ENCODE data around the gene GAL3ST1. TPM values are rescaled to one million over a fixed set of nuclear protein-coding genes. Genes with fewer than 3 reads are reported as not detected.
A peak's percentile ranks its signal among the peaks of the same experiment; 100 is the strongest.

GAL3ST1 gene
- total RNA-seq, 1 donor: not detected

- TF ChIP-seq CTCF (IDR thresholded peaks at IDR 0.05; ENCODE audit: insufficient read depth, low read length): no peak
- no peak overlapping the region for H3K4me3 ChIP-seq (ENCODE audit: low read depth, low read length)
- no peak for DNase-seq (ENCODE audit: low read depth)
Measured at GRCh38 chr22:30611197-30611596, 36.7 kb upstream of the GAL3ST1 start.

- no peak for TF ChIP-seq CTCF (IDR thresholded peaks at IDR 0.05; ENCODE audit: insufficient read depth, low read length)
- no peak for DNase-seq (ENCODE audit: low read depth)
- no peak overlapping the region for H3K4me3 ChIP-seq (ENCODE audit: low read depth, low read length)
Measured at GRCh38 chr22:30610299-30610698, 35.8 kb upstream of the GAL3ST1 start.

- TF ChIP-seq CTCF (IDR thresholded peaks at IDR 0.05; ENCODE audit: insufficient read depth, low read length): no peak
- H3K4me3 ChIP-seq (ENCODE audit: low read depth, low read length): no peak overlapping the region
- DNase-seq (ENCODE audit: low read depth): peak; percentile 77
Measured at GRCh38 chr22:30609260-30610185, 35.1 kb upstream of the GAL3ST1 start.

- no peak for DNase-seq (ENCODE audit: low read depth)
- H3K4me3 ChIP-seq (ENCODE audit: low read depth, low read length): no peak overlapping the region
- TF ChIP-seq CTCF (IDR thresholded peaks at IDR 0.05; ENCODE audit: insufficient read depth, low read length): no peak
Measured at GRCh38 chr22:30607939-30608338, 33.5 kb upstream of the GAL3ST1 start.

- DNase-seq (ENCODE audit: low read depth): no peak
- no peak for TF ChIP-seq CTCF (IDR thresholded peaks at IDR 0.05; ENCODE audit: insufficient read depth, low read length)
- peak overlapping the region; percentile 67 for H3K4me3 ChIP-seq (ENCODE audit: low read depth, low read length)
Measured at GRCh38 chr22:30607300-30607930, 33.0 kb upstream of the GAL3ST1 start.

- peak within 1 kb of the TSS; percentile 67 for H3K4me3 ChIP-seq (ENCODE audit: low read depth, low read length)
- peak; percentile 59 for DNase-seq (ENCODE audit: low read depth)
- TF ChIP-seq CTCF (IDR thresholded peaks at IDR 0.05; ENCODE audit: insufficient read depth, low read length): peak; percentile 9
Measured at GRCh38 chr22:30606455-30607299, 32.2 kb upstream of the GAL3ST1 start, which contains the start of gene TCN2. Gene TCN2 (plus strand): TSS chr22:30607174. CDS start chr22:30607332, 158 bp downstream.

All from fibroblast of the aortic adventitia (primary cell).